CD14-positive monocyte (primary cell): ENCODE results near the gene CHRNB1. TPM values are rescaled to one million over a fixed set of nuclear protein-coding genes. Genes with fewer than 3 reads are reported as not detected.

Experiments
- DNase-seq, 3 donors: peaks; one replicate each; pipeline ENCODE4 v3.0.0-alpha.2; 2011 to 2022
- H2AFZ ChIP-seq: 2 replicates; pipeline ENCODE4 v1.6.0; 2012; ENCODE audit warnings: mild to moderate bottlenecking, low read depth, low read length, inconsistent platforms; ENCODE audit not compliant: insufficient read depth, poor library complexity, severe bottlenecking
- H3K27ac ChIP-seq, 2 donors: 1 replicate in 1 of 2; 2 replicates in 1 of 2; pipeline ENCODE4 v1.5.1; 2012 to 2013; ENCODE audit warnings: low read length in 2 of 2, control low read depth in 1 of 2, inconsistent platforms in 1 of 2, low read depth in 1 of 2, mild to moderate bottlenecking in 1 of 2
- H3K27me3 ChIP-seq, 2 donors: one replicate each; pipeline versions ENCODE4 v1.6.0 to v1.6.1; 2011 to 2013; ENCODE audit warnings: low read length in 2 of 2; ENCODE audit not compliant: control insufficient read depth in 2 of 2, insufficient read depth in 2 of 2
- H3K36me3 ChIP-seq, 2 donors: replicated peaks in 1 of 2; 1 replicate in 1 of 2; 2 replicates in 1 of 2; pipeline versions ENCODE4 v1.5.1 to v1.6.1; 2012 to 2013; ENCODE audit warnings: low read length in 2 of 2, control low read depth in 1 of 2, inconsistent platforms in 1 of 2, mild to moderate bottlenecking in 1 of 2; ENCODE audit not compliant: insufficient read depth in 2 of 2, control insufficient read depth in 1 of 2
- H3K4me1 ChIP-seq, 2 donors: 1 replicate in 1 of 2; 2 replicates in 1 of 2; pipeline versions ENCODE4 v1.5.1 to v1.6.1; 2012 to 2013; ENCODE audit warnings: low read length in 2 of 2, control low read depth in 1 of 2, inconsistent platforms in 1 of 2, mild to moderate bottlenecking in 1 of 2, moderate library complexity in 1 of 2; ENCODE audit not compliant: insufficient read depth in 2 of 2, control insufficient read depth in 1 of 2
- H3K4me2 ChIP-seq: replicated peaks from 2 replicates; pipeline ENCODE3; 2012; ENCODE audit warnings: low read length, moderate library complexity, mild to moderate bottlenecking; ENCODE audit not compliant: poor library complexity, severe bottlenecking; ENCODE audit errors: extremely low read depth
- H3K4me3 ChIP-seq, 3 experiments: fragments of 200-600 bp in 1 of 3; sonication (generic) in 1 of 3; replicated peaks in 1 of 3; 1 replicate in 2 of 3; 2 replicates in 1 of 3; pipeline ENCODE4 v1.5.1; 2011 to 2013; ENCODE audit warnings: low read length in 3 of 3, mild to moderate bottlenecking in 3 of 3, control low read depth in 2 of 3, low read depth in 2 of 3, inconsistent platforms in 1 of 3, moderate library complexity in 1 of 3
- H3K79me2 ChIP-seq: 2 replicates; pipeline ENCODE4 v1.6.0; 2012; ENCODE audit warnings: mild to moderate bottlenecking, control low read depth, inconsistent platforms, low read length, moderate library complexity; ENCODE audit not compliant: insufficient read depth
- H3K9ac ChIP-seq: 2 replicates; pipeline ENCODE4 v1.6.0; 2017; ENCODE audit warnings: low read length, mild to moderate bottlenecking; ENCODE audit not compliant: insufficient read depth, poor library complexity, severe bottlenecking
- H3K9me3 ChIP-seq, 2 donors: replicated peaks in 1 of 2; 1 replicate in 1 of 2; 2 replicates in 1 of 2; pipeline versions ENCODE4 v1.5.1 to v1.6.1; 2012 to 2013; ENCODE audit warnings: low read length in 2 of 2, control low read depth in 1 of 2; ENCODE audit not compliant: control insufficient read depth in 1 of 2, insufficient read depth in 1 of 2
- H4K20me1 ChIP-seq: 2 replicates; pipeline ENCODE4 v1.6.0; 2012; ENCODE audit warnings: mild to moderate bottlenecking, low read length, control low read depth, moderate library complexity; ENCODE audit not compliant: insufficient read depth
- H3K27ac Mint-ChIP-seq, 7 donors: one replicate each; pipeline ENCODE4 v1.8.0; 2020; ENCODE audit warnings: mild to moderate bottlenecking in 7 of 7, mixed read lengths in 7 of 7, moderate library complexity in 6 of 7, inconsistent platforms in 2 of 7
- H3K27me3 Mint-ChIP-seq, 3 donors: one replicate each; pipeline ENCODE4 v1.8.0; 2021 to 2022; ENCODE audit warnings: low read depth in 3 of 3, mild to moderate bottlenecking in 3 of 3, mixed read lengths in 3 of 3, moderate library complexity in 3 of 3, inconsistent platforms in 1 of 3
- H3K36me3 Mint-ChIP-seq, 2 donors: one replicate each; pipeline ENCODE4 v1.8.0; 2020; ENCODE audit warnings: mixed read lengths in 2 of 2, inconsistent platforms in 1 of 2, mild to moderate bottlenecking in 1 of 2
- H3K4me1 Mint-ChIP-seq: one replicate; pipeline ENCODE4 v1.8.0; 2020; ENCODE audit warnings: mild to moderate bottlenecking, mixed read lengths
- H3K4me3 Mint-ChIP-seq, 2 donors: one replicate each; pipeline ENCODE4 v1.8.0; 2020; ENCODE audit warnings: mild to moderate bottlenecking in 2 of 2, mixed read lengths in 2 of 2, moderate library complexity in 1 of 2
- H3K9me3 Mint-ChIP-seq, 7 donors: one replicate each; pipeline ENCODE4 v1.8.0; 2020 to 2022; ENCODE audit warnings: mixed read lengths in 7 of 7, mild to moderate bottlenecking in 6 of 7, moderate library complexity in 6 of 7, inconsistent platforms in 2 of 7
- WGBS: methylation state at CpG from one replicate; pipeline ENCODE4 v1.1.5; 2013; ENCODE audit warnings: missing lambda C conversion rate; ENCODE audit not compliant: insufficient coverage; 5-methylcytosine and 5-hydroxymethylcytosine counted together
- intact Hi-C, 2 donors: fragments of 100-400 bp; cut with micrococcal nuclease; formaldehyde crosslinking; loops; one replicate each; pipeline versions ENCODE4 v1.15.0 to v1.15.1; 2023
- polyA plus RNA-seq, 3 donors: library from polyadenylated mRNA; depleted of rRNA in 1 of 3; unstranded in 2 of 3; stranded (reverse) in 1 of 3; fragments of 300-500 nt in 2 of 3; fragments of >200 nt in 1 of 3; fragmentation: Illumina TruSeq in 2 of 3; gene quantifications; 1 replicate in 2 of 3; 2 replicates in 1 of 3; pipeline ENCODE4 v1.2.3, GENCODE V29; 2012 to 2021
- TF ChIP-seq, protein P1 (sequence below): fragments of 200-600 bp; IDR thresholded peaks from one replicate; pipeline ENCODE4 v1.8.0; 2022; ENCODE audit warnings: antibody characterized with exemption, mild to moderate bottlenecking

Gene CHRNB1
- polyA plus RNA-seq, 3 donors, result 9.3 to 15.7 (median 14.7) TPM

DNA sequence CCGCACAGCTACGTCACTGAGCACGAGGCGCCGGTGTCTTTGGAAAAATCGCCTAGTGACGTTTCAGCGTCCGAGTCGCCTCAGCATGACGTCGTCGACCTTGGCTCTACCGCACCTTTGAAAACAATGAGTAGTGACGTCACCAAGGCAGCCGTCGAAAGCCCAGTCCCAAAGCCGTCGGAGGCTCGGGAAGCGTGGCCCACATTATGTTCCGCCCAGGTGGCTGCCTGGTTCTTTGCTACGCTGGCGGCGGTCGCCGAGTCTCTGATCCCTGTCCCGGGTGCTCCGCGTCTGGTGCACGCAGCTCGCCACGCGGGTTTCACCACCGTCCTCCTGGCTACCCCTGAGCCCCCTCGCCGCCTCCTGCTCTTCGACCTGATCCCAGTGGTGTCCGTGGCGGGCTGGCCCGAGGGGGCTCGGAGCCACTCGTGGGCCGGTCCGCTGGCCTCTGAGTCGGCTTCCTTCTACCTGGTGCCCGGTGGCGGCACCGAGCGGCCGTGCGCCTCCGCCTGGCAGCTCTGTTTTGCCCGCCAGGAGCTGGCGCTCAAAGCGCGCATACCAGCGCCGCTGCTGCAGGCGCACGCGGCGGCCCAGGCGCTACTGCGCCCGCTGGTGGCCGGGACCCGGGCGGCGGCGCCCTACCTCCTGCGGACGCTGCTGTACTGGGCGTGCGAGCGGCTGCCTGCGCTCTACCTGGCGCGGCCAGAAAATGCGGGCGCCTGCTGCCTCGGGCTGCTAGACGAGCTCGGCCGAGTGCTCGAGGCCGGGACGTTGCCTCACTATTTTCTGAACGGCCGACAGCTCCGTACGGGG lies 8.1 kb upstream of the CHRNB1 start:
- Histone ChIP-seq H3K4me3 (peak overlapping the region; percentile 77 to 95 (median 86)), H3K4me2 (peak overlapping the region; percentile 99), H3K27me3 (peaks cover 23 to 34% of the 10 kb centered on the region in 2 donors), H3K4me1 (peaks cover 54 to 58% of the 10 kb centered on the region in 2 donors), H3K27ac (peak overlapping the region; percentile 79 to 89), H3K9ac (peak overlapping the region; percentile 71), H2AFZ (peak overlapping the region; percentile 82), H3K9me3 (peaks cover 0 to 18% of the 10 kb centered on the region in 2 donors), H3K79me2 (peaks cover 8% of the 10 kb centered on the region), H3K36me3 (no peaks in the 10 kb centered on the region), H4K20me1 (peaks cover 29% of the 10 kb centered on the region)
- DNase-seq, result peak; percentile 72 to 83 (median 78)
- peak overlapping the region; percentile 84 to 97 (median 93) for H3K27ac Mint-ChIP-seq
- peak overlapping the region; percentile 86 to 94 for H3K4me3 Mint-ChIP-seq
- WGBS, result 19% methylated on average over 92 of the region's 92 CpGs
- intact Hi-C loops, result loop anchor here (1.0 to 10.0 kb wide), 6 partner anchors 32 to 248 kb away; partner anchors contain the start of genes SENP3 (in 2 of the 2), MPDU1 (in 1 of the 2), POLR2A (in 1 of the 2) and TMEM256 (in 1 of the 2)
- H3K4me1 Mint-ChIP-seq, result peaks cover 51% of the 10 kb centered on the region
- peaks cover 10 to 12% of the 10 kb centered on the region in 2 donors for H3K36me3 Mint-ChIP-seq
- peaks cover 37 to 46% (median 39%) of the 10 kb centered on the region in 3 donors for H3K27me3 Mint-ChIP-seq
- TF ChIP-seq, protein P1, sequence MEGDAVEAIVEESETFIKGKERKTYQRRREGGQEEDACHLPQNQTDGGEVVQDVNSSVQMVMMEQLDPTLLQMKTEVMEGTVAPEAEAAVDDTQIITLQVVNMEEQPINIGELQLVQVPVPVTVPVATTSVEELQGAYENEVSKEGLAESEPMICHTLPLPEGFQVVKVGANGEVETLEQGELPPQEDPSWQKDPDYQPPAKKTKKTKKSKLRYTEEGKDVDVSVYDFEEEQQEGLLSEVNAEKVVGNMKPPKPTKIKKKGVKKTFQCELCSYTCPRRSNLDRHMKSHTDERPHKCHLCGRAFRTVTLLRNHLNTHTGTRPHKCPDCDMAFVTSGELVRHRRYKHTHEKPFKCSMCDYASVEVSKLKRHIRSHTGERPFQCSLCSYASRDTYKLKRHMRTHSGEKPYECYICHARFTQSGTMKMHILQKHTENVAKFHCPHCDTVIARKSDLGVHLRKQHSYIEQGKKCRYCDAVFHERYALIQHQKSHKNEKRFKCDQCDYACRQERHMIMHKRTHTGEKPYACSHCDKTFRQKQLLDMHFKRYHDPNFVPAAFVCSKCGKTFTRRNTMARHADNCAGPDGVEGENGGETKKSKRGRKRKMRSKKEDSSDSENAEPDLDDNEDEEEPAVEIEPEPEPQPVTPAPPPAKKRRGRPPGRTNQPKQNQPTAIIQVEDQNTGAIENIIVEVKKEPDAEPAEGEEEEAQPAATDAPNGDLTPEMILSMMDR, result peak; percentile 83
- H3K9me3 Mint-ChIP-seq, result peaks cover 0 to 15% (median 8%) of the 10 kb centered on the region in 7 donors

DNA sequence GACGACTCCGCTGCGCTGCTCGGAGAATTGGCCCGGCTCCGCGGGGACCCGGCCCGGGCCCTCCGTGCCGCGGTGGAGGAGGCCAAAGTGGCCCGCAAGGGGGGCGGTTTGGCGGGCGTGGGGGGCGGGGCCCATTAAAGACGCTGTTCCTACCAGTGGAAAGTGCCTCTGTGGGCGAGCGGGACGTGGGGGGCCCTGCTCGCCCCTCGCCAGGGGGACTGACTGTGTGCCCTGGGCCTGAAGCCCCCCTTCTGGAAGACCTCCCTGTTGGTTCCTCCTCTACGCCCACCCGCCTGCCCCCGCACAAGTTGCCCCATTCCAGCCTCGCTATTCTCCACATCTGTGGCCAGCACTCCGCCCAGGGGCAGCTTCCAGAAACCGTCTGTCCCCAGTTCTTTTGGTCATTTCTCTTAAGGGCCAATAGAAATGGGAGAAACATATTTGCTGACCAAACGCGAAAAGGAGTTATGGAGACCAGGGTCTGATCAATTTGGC lies 7.4 kb upstream of the CHRNB1 start:
- Histone ChIP-seq H4K20me1 (peaks cover 29% of the 10 kb centered on the region), H3K79me2 (peaks cover 8% of the 10 kb centered on the region), H3K9ac (peak overlapping the region; percentile 21), H2AFZ (peak overlapping the region; percentile 82), H3K4me1 (peaks cover 54 to 58% of the 10 kb centered on the region in 2 donors), H3K4me2 (peak overlapping the region; percentile 99), H3K9me3 (peaks cover 0 to 18% of the 10 kb centered on the region in 2 donors), H3K27me3 (peaks cover 23 to 40% of the 10 kb centered on the region in 2 donors), H3K27ac (no peak overlapping the region), H3K36me3 (no peaks in the 10 kb centered on the region), H3K4me3 (peak overlapping the region in 2 of 3 experiments; percentile 10 to 95)
- H3K4me3 Mint-ChIP-seq, result peak overlapping the region; percentile 69 to 91
- no peak overlapping the region for H3K27ac Mint-ChIP-seq
- peaks cover 10 to 16% of the 10 kb centered on the region in 2 donors for H3K36me3 Mint-ChIP-seq
- H3K27me3 Mint-ChIP-seq, result peaks cover 43 to 53% (median 44%) of the 10 kb centered on the region in 3 donors
- peaks cover 0 to 17% (median 8%) of the 10 kb centered on the region in 7 donors for H3K9me3 Mint-ChIP-seq
- DNase-seq, result no peak
- TF ChIP-seq, protein P1, result no peak
- intact Hi-C loops, result loop anchor here (2.0 to 10.0 kb wide), 5 partner anchors 47 to 247 kb away; partner anchors contain the start of genes SENP3 (in 2 of the 2), MPDU1 (in 1 of the 2), POLR2A (in 1 of the 2) and TP53 (in 1 of the 2)
- H3K4me1 Mint-ChIP-seq, result peaks cover 51% of the 10 kb centered on the region
- WGBS, result 30% methylated on average over 26 of the region's 31 CpGs
